ENCODE data around the gene STAM2. TPM values are rescaled to one million over a fixed set of nuclear protein-coding genes. Genes with fewer than 3 reads are reported as not detected.

STAM2 gene
- total and polyA plus RNA-seq, 2 donors (not counting 3 experiments of a cell fraction or from before 2014, with no cell fraction given), result 10.1 to 27.5 TPM

DNA sequence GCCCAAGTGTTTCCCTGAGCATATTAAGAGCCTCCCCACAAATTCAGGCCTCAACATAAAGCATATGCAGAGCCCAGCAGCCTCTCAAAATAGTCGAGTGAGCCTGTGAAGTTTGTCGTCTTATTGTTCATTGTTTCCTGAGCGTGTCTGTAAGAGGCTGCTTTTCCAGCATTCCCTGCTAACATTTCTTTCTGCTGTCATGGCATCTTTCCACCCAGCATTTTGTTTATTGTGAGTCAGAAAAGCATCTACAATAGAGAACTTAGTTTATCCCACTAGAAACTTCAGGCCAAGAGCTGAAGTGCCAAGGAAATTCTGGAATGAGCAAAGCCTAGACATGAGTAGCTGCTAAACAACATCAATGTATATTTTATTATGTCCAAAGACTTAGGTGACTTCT is 46.3 kb upstream of the STAM2 start:
- ChIA-PET CTCF (interaction anchor here (0.6 to 1.2 kb wide), 2 partner anchors 21 to 414 kb away, joined by 3 read pairs; no protein-coding TSS in a partner anchor), POLR2A (no interaction called here)
- Histone ChIP-seq H3K27me3 (ENCODE audit: control insufficient read depth in 2 of 2, insufficient read depth in 2 of 2, low read length in 2 of 2) (no peaks in the 10 kb centered on the region), H4K20me1 (replicated peaks; ENCODE audit: control insufficient read depth, extremely low read depth, insufficient read depth, low read length) (no peaks in the 10 kb centered on the region), H3K9me3 (replicated peaks; ENCODE audit: control insufficient read depth, insufficient read depth, low read length) (no peaks in the 10 kb centered on the region), H3K4me3 (replicated peaks in 1 of 3; ENCODE audit: insufficient read depth in 1 of 3, low read depth in 1 of 3, low read length in 3 of 3) (no peak overlapping the region), H3K79me2 (ENCODE audit: control insufficient read depth, insufficient read depth, low read length) (no peaks in the 10 kb centered on the region), H3K9me1 (replicated peaks; ENCODE audit: control insufficient read depth, extremely low read depth, insufficient read depth, low read length) (no peaks in the 10 kb centered on the region), H3K27ac (ENCODE audit: insufficient read depth, low read depth, low read length) (no peak overlapping the region), H2AFZ (ENCODE audit: low read depth, low read length) (no peak overlapping the region), H3K4me2 (ENCODE audit: insufficient read depth, low read length) (no peak overlapping the region), H3K9ac (replicated peaks; ENCODE audit: extremely low read depth, insufficient read depth, low read length) (no peak overlapping the region), H3K4me1 (ENCODE audit: control insufficient read depth, extremely low read depth, insufficient read depth, low read length) (peaks cover 13% of the 10 kb centered on the region), H3K36me3 (ENCODE audit: control insufficient read depth in 2 of 2, extremely low read depth in 1 of 2, insufficient read depth in 2 of 2, low read length in 2 of 2) (no peaks in the 10 kb centered on the region)
- TF ChIP-seq MYC (IDR thresholded peaks at IDR 0.05; ENCODE audit: low read depth, low read length) (no peak), EZH2 (IDR thresholded peaks at IDR 0.05; ENCODE audit: borderline replicate concordance, low read depth, low read length, severe bottlenecking) (no peak), JUN (IDR thresholded peaks at IDR 0.05; ENCODE audit: borderline replicate concordance, insufficient read depth, insufficient read length, low read depth) (no peak), FOS (IDR thresholded peaks at IDR 0.05; ENCODE audit: borderline replicate concordance, insufficient read depth, low read length) (no peak), GATA2 (IDR thresholded peaks at IDR 0.05; ENCODE audit: insufficient read depth, insufficient read length, low read depth, low read length) (no peak), POLR2A (IDR thresholded peaks at IDR 0.05; ENCODE audit: low read depth, low read length) (no peak), POLR2AphosphoS5 (IDR thresholded peaks at IDR 0.05; ENCODE audit: insufficient read depth, low read depth, low read length) (no peak)
- TF ChIP-seq, protein P1, sequence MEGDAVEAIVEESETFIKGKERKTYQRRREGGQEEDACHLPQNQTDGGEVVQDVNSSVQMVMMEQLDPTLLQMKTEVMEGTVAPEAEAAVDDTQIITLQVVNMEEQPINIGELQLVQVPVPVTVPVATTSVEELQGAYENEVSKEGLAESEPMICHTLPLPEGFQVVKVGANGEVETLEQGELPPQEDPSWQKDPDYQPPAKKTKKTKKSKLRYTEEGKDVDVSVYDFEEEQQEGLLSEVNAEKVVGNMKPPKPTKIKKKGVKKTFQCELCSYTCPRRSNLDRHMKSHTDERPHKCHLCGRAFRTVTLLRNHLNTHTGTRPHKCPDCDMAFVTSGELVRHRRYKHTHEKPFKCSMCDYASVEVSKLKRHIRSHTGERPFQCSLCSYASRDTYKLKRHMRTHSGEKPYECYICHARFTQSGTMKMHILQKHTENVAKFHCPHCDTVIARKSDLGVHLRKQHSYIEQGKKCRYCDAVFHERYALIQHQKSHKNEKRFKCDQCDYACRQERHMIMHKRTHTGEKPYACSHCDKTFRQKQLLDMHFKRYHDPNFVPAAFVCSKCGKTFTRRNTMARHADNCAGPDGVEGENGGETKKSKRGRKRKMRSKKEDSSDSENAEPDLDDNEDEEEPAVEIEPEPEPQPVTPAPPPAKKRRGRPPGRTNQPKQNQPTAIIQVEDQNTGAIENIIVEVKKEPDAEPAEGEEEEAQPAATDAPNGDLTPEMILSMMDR (IDR thresholded peaks at IDR 0.05; ENCODE audit: extremely low read depth in 1 of 2, insufficient read depth in 1 of 2, low read depth in 1 of 2, low read length in 2 of 2), result no peak
- TF ChIP-seq, protein P2, sequence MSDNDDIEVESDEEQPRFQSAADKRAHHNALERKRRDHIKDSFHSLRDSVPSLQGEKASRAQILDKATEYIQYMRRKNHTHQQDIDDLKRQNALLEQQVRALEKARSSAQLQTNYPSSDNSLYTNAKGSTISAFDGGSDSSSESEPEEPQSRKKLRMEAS (IDR thresholded peaks at IDR 0.05; ENCODE audit: insufficient read depth, insufficient read length), result no peak
- DNase-seq (ENCODE audit: low read depth, low spot score) (peak; percentile 28), FAIRE-seq (peak; percentile 53)
- BruUV-seq (replicated peaks), result no TSS peak
- intact Hi-C loops (cut with micrococcal nuclease) (no loop called here), dilution Hi-C loops (cut with MboI; ENCODE audit: extremely low pct_ligation_motif_present, low sequenced_read_pairs) (no loop called here)

All from endothelial cell of umbilical vein (primary cell).